ENCODE data around the gene RANBP6. TPM values are rescaled to one million over a fixed set of nuclear protein-coding genes. Genes with fewer than 3 reads are reported as not detected.

RANBP6 gene
- polyA plus RNA-seq, 1 donor from 2014 or later: 47.6 TPM

DNA sequence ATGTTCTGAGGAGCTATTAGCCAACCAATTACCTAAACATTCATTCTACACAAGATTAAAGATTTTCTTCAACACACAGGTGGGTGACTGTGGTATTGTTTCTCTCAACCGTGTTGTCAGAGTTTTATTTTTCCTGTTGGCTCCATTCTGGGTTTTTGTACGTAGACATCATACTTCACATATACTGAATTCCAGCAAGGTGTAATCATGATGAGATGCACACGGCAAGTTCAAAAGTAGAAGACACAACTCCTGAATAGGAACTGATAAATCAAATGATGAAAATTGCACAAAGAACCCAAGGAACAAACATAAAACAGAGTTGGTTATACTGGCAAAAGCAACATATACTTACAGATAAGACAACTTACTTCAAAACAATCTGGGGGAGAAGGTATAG lies 40.2 kb upstream of the RANBP6 start:
- Histone ChIP-seq H3K9me3 (ENCODE audit: low read length) (no peaks in the 10 kb centered on the region), H3K4me3 (ENCODE audit: low read length) (no peak overlapping the region), H3F3A (ENCODE audit: insufficient read depth, low read length, poor library complexity, severe bottlenecking) (no peaks in the 10 kb centered on the region), H4K20me1 (ENCODE audit: insufficient read depth) (no peaks in the 10 kb centered on the region), H3K27me3 (ENCODE audit: insufficient read depth, low read depth, low read length) (no peaks in the 10 kb centered on the region), H3K9ac (ENCODE audit: low read length) (no peak overlapping the region), H3K36me3 (ENCODE audit: insufficient read depth, low read length) (no peaks in the 10 kb centered on the region), H3K79me2 (replicated peaks; ENCODE audit: insufficient read depth, low read length) (no peaks in the 10 kb centered on the region), H3K27ac (ENCODE audit: low read length) (no peak overlapping the region), H3K4me2 (ENCODE audit: low read length) (no peak overlapping the region), H3K9me2 (ENCODE audit: insufficient read depth, low read length) (no peaks in the 10 kb centered on the region), H2AFZ (ENCODE audit: low read depth, low read length) (no peak overlapping the region)
- TF ChIP-seq EP300 (conservative IDR thresholded peaks at IDR 0.05; ENCODE audit: poor library complexity, severe bottlenecking): no peak
- no peak for TF ChIP-seq POLR2AphosphoS5 (IDR thresholded peaks at IDR 0.05)
- no peak for TF ChIP-seq MXI1 (conservative IDR thresholded peaks at IDR 0.05; ENCODE audit: poor library complexity, severe bottlenecking)
- no peak for TF ChIP-seq EZH2 (IDR thresholded peaks at IDR 0.05; ENCODE audit: borderline replicate concordance, insufficient read depth, low read length, poor library complexity, severe bottlenecking)
- no peak for TF ChIP-seq SMC3 (conservative IDR thresholded peaks at IDR 0.05; ENCODE audit: poor library complexity)
- TF ChIP-seq, protein P1, sequence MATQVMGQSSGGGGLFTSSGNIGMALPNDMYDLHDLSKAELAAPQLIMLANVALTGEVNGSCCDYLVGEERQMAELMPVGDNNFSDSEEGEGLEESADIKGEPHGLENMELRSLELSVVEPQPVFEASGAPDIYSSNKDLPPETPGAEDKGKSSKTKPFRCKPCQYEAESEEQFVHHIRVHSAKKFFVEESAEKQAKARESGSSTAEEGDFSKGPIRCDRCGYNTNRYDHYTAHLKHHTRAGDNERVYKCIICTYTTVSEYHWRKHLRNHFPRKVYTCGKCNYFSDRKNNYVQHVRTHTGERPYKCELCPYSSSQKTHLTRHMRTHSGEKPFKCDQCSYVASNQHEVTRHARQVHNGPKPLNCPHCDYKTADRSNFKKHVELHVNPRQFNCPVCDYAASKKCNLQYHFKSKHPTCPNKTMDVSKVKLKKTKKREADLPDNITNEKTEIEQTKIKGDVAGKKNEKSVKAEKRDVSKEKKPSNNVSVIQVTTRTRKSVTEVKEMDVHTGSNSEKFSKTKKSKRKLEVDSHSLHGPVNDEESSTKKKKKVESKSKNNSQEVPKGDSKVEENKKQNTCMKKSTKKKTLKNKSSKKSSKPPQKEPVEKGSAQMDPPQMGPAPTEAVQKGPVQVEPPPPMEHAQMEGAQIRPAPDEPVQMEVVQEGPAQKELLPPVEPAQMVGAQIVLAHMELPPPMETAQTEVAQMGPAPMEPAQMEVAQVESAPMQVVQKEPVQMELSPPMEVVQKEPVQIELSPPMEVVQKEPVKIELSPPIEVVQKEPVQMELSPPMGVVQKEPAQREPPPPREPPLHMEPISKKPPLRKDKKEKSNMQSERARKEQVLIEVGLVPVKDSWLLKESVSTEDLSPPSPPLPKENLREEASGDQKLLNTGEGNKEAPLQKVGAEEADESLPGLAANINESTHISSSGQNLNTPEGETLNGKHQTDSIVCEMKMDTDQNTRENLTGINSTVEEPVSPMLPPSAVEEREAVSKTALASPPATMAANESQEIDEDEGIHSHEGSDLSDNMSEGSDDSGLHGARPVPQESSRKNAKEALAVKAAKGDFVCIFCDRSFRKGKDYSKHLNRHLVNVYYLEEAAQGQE (IDR thresholded peaks at IDR 0.05; ENCODE audit: borderline replicate concordance): no peak
- TF ChIP-seq RAD21 (conservative IDR thresholded peaks at IDR 0.05): no peak
- no peak for TF ChIP-seq TAF1 (IDR thresholded peaks at IDR 0.05; ENCODE audit: low read depth)
- TF ChIP-seq, protein P2, sequence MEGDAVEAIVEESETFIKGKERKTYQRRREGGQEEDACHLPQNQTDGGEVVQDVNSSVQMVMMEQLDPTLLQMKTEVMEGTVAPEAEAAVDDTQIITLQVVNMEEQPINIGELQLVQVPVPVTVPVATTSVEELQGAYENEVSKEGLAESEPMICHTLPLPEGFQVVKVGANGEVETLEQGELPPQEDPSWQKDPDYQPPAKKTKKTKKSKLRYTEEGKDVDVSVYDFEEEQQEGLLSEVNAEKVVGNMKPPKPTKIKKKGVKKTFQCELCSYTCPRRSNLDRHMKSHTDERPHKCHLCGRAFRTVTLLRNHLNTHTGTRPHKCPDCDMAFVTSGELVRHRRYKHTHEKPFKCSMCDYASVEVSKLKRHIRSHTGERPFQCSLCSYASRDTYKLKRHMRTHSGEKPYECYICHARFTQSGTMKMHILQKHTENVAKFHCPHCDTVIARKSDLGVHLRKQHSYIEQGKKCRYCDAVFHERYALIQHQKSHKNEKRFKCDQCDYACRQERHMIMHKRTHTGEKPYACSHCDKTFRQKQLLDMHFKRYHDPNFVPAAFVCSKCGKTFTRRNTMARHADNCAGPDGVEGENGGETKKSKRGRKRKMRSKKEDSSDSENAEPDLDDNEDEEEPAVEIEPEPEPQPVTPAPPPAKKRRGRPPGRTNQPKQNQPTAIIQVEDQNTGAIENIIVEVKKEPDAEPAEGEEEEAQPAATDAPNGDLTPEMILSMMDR (IDR thresholded peaks at IDR 0.05; ENCODE audit: poor library complexity, severe bottlenecking): no peak

DNA sequence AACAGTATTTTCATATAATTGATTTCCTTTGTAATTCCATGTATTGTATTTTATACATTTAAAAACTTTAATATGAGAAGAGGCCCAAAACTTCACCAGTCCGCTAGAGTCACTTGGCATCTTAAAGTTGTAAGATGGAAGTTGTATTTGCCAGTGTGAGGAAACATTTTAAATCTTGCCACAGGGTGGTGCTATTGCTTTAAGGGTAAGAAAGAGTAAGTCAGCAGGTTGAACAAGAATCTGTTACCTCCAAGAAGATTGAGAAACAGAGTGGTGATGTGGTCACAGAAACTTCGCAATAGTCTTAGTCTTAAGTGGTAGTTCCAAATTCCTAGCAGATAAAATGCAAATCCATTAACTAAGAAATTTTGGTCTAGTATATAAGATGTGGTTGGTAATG lies 39.8 kb upstream of the RANBP6 start:
- no peaks in the 10 kb centered on the region for H3K79me2 ChIP-seq (replicated peaks; ENCODE audit: insufficient read depth, low read length)
- TF ChIP-seq, protein P2 (IDR thresholded peaks at IDR 0.05; ENCODE audit: poor library complexity, severe bottlenecking): peak; percentile 56
- TF ChIP-seq MXI1 (conservative IDR thresholded peaks at IDR 0.05; ENCODE audit: poor library complexity, severe bottlenecking) (no peak), EZH2 (IDR thresholded peaks at IDR 0.05; ENCODE audit: borderline replicate concordance, insufficient read depth, low read length, poor library complexity, severe bottlenecking) (no peak), EP300 (conservative IDR thresholded peaks at IDR 0.05; ENCODE audit: poor library complexity, severe bottlenecking) (no peak), SMC3 (conservative IDR thresholded peaks at IDR 0.05; ENCODE audit: poor library complexity) (peak; percentile 59), TAF1 (IDR thresholded peaks at IDR 0.05; ENCODE audit: low read depth) (no peak), RAD21 (conservative IDR thresholded peaks at IDR 0.05) (peak; percentile 64), POLR2AphosphoS5 (IDR thresholded peaks at IDR 0.05) (no peak)
- TF ChIP-seq, protein P1 (IDR thresholded peaks at IDR 0.05; ENCODE audit: borderline replicate concordance): no peak
- H3K27ac ChIP-seq (ENCODE audit: low read length): no peak overlapping the region
- H3K9me3 ChIP-seq (ENCODE audit: low read length): no peaks in the 10 kb centered on the region
- H3F3A ChIP-seq (ENCODE audit: insufficient read depth, low read length, poor library complexity, severe bottlenecking): no peaks in the 10 kb centered on the region
- H3K9ac ChIP-seq (ENCODE audit: low read length): no peak overlapping the region
- H3K9me2 ChIP-seq (ENCODE audit: insufficient read depth, low read length): no peaks in the 10 kb centered on the region
- H2AFZ ChIP-seq (ENCODE audit: low read depth, low read length): no peak overlapping the region
- no peak overlapping the region for H3K4me3 ChIP-seq (ENCODE audit: low read length)
- no peaks in the 10 kb centered on the region for H3K27me3 ChIP-seq (ENCODE audit: insufficient read depth, low read depth, low read length)
- no peaks in the 10 kb centered on the region for H4K20me1 ChIP-seq (ENCODE audit: insufficient read depth)
- no peak overlapping the region for H3K4me2 ChIP-seq (ENCODE audit: low read length)
- H3K36me3 ChIP-seq (ENCODE audit: insufficient read depth, low read length): no peaks in the 10 kb centered on the region

Data from neural cell (in vitro differentiated cells).